Measurements from ENCODE around the gene DYRK1B. TPM values are rescaled to one million over a fixed set of nuclear protein-coding genes. Genes with fewer than 3 reads are reported as not detected.
"Not testable (repeated sequence)": the region's sequence is repeated elsewhere in the genome, so short reads cannot be mapped to it uniquely, and the experiment has no call there.

The DYRK1B gene
- polyA plus RNA-seq, 4 donors: 33.1 to 39.8 (median 36.8) TPM

DNA sequence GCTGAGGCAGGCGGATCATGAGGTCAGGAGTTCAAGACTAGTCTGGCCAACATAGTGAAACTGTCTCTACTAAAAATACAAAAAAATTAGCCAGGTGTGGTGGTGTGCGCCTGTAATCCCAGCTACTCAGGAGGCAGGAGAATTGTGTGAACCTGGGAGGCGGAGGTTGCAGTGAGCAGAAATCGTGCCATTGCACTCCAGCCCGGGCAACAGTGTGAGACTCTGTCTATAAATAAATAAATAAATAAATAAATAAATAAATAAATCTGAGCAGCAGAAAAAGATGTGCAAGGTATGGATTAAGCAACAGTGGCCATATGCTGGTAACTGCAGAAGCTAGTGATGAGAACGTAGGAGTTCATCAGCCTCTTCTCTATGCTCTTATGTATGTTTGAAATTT, 19.9 kb downstream of the DYRK1B start:
- not testable (repeated sequence) for DNase-seq (ENCODE audit: low read depth in 4 of 4, low spot score in 3 of 4)

DNA sequence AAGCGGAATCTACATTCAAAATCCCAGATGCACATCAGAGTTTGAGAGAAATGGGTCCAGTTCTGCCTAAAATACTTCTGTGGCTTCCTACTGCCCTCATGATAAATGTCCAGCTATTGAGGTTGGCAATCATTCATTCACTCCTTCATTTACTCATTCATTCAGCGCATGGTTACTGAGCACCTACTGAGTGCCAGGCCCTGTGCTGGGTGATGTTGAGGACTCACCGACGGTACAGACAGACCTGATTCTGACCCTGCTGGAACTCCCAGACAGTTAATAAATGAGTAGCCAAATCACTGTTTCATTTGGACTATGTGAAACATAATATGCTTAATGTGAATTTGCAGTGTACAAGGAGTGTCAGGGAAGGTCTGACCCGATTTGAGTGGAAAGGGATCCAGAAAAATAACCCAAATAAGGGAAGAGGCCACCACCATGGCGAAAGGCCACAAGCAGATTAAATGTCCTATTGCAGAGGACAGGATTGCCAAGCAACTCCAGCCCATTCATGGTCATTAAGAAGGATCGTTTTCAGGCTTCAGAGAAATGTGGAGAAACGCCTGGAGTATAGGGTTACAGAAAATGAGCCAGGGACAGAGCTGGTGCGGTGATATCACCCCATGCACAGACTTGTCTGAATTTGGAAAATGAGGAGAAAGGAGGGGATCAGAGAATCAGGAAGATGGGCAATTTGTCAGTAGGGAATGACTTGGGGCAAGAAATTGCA, 20.5 kb downstream of the DYRK1B start:
- no peak for DNase-seq (ENCODE audit: low read depth in 4 of 4, low spot score in 3 of 4)

DNA sequence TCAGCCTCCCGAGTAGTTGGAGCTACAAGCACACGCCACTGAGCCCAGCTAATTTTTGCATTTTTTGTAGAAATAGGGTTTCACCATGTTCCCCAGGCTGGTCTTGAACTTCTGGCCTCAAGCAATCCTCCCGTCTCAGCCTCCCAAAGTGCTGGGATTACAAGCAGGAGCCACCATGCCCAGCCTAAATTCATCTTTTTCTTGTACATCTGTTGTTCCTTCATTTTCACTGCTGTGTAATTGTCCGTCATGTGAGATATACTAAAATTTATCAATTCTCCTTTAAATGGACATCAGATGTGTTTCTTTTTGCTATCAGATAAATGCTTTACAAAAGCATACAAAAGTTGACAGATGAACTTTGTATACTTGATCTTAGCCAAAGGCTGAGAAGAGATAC, 22.9 kb downstream of the DYRK1B start:
- DNase-seq (ENCODE audit: low read depth in 4 of 4, low spot score in 3 of 4): no peak

DNA sequence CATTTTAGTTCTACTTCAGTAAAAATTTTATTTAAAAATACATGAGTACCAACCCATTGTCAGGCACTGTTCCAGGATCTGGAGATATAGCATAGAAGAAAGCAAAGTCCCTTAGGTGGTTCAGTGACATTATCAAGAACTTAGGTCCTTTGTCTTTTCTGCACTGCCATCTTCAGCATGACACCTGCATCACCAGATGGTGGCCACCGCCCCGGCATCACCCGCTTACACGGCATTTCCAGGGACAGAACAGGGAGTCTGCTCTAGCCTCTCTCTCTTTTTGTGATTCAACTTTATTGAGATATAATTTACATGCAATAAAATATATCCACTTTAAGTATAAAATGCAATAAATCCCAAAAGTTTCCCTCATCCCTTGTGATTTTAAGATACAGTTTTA, 23.5 kb downstream of the DYRK1B start:
- no peak for DNase-seq (ENCODE audit: low read depth in 4 of 4, low spot score in 3 of 4)

DNA sequence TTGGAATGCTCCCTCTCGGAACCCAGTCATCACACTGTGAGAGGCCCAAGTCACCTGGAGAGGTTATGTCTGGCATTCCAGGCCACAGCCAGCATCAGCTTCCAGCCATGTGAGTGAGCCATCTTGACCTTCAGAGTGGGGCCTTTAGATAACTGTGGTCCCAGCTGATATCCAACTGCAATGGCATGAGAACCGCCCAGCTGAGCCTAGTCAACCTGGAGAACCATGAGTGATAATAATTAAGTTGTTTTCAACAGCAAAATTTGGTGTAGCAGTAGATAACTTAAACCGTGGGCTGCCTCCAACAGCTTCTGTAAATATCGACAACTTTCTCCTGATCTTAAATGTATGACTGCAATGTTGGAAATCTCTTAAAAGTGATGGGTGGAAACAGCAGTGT, 24.6 kb downstream of the DYRK1B start:
- no peak for DNase-seq (ENCODE audit: low read depth in 4 of 4, low spot score in 3 of 4)

DNA sequence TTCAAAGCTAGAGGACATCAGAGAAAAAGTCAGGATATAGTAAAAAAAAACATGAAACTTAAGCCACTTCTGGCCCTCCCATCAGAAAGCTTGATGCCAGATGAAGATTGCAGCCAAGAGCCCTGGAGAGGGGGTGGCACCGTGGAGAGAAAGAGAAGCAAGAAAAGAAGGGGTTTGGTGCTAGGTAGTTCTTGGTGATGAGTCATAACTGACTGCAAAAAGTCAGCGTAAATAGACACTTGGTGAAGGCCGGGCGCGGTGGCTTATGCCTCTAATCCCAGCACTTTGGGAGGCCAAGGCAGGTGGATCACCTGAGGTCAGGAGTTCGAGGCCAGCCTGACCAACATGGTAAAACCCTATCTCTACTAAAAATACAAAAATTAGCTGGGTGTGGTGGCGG, 25.3 kb downstream of the DYRK1B start:
- not testable (repeated sequence) for DNase-seq (ENCODE audit: low read depth in 4 of 4, low spot score in 3 of 4)

DNA sequence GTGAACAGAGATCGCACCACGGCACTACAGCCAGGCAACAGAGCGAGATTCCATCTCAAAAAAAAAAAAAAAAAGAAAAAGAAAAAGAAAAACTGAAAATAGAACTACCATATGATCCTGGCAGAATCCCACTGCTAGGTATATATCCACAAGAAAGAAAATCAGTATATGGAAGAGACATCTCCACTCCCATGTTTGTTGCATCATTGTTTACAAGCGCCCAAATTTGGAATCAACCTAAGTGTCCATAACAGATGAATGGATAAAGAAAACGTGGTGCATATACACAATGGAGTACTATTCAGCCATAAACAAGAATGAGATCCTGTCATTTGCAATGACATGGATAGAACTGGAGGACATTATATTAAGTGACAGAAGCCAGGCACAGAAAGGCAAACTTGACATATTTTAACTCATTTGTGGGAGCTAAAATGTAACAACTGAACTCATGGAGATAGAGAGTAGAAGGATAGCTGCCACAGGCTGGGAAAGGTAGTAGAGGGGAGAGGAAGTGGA, 26.1 kb downstream of the DYRK1B start:
- DNase-seq (ENCODE audit: low read depth in 4 of 4, low spot score in 3 of 4): no peak

DNA sequence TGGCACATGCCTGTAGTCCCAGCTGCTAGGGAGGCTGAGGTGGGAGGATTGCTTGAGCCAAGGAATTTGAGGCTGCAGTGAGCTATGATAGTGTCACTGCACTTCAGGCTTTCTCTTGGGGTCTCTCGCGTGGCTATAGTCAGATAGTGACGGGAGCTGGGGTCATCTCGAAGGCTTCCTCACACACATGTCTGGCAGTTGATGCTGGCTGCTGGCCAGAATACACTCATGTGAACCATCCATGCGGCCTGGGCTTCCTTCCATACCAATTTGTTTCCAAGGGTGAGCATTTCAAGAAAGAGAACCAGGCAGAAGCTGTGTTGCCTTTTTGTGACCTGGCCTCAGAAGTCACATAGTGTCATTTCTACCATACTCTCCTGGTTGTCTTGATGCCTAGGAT, 28.9 kb downstream of the DYRK1B start:
- no peak for DNase-seq (ENCODE audit: low read depth in 4 of 4, low spot score in 3 of 4)

DNA sequence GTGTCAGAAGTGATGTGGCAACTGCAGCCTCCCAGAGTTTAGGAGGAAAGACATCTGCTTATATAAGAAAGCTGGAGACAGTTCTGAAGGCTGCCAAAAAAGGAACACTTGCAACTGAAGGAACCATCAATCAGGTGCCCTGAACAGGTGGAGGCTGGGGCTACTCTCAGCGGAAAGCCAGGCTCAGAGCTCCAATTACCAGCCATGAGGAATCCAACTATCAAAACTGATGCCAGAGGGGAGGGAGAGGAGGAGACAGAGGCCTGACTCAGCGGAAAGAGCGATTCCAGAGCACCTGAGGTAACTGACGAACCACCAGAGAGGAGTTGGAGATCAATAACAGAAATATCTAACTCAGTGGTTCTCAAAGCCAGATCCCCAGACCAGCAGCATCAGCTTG, 31.0 kb downstream of the DYRK1B start:
- DNase-seq (ENCODE audit: low read depth in 4 of 4, low spot score in 3 of 4): no peak

DNA sequence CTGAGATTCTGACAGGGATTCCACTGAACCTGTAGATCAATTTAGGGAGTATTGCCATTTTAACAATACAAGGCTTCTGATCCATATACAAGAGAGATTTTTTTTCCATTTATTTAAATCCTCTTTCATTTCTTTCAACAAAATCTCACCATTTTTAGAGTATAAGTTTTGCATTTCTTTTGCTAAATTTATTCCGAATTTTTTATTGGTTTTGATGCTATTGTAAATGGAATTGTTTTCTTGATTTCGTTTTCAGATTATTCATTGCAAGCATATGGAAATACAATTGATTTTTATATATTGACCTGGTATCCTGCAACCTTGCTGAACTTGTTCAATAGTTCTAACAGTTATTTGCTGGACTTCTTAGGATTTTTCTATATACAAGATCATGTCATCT, 36.9 kb downstream of the DYRK1B start:
- DNase-seq (ENCODE audit: low read depth in 4 of 4, low spot score in 3 of 4): no peak

DNA sequence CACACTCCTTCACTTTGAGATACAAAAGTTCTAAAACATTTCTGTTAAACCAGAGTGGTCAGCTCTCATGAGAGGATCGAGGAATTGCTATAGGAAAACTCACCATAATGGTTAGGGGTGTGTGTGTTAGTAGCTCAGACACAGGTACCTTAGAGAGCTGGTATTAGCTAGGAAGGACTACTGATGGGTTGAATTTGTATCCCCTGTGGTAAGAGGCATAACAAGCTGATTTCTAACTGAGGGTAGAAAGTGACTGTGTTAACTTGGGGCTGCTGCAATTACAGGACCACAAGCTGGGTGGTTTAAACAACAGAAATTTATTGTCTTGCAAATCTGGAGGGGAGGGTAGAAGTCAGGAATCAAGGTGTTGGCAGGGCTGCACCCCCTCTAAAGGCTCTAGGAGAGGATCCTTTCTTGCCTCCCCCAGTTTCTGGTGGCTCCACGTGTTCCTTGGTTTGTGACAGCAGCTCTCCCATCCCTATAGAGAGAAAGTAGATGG, 37.9 kb downstream of the DYRK1B start:
- no peak for DNase-seq (ENCODE audit: low read depth in 4 of 4, low spot score in 3 of 4)

DNA sequence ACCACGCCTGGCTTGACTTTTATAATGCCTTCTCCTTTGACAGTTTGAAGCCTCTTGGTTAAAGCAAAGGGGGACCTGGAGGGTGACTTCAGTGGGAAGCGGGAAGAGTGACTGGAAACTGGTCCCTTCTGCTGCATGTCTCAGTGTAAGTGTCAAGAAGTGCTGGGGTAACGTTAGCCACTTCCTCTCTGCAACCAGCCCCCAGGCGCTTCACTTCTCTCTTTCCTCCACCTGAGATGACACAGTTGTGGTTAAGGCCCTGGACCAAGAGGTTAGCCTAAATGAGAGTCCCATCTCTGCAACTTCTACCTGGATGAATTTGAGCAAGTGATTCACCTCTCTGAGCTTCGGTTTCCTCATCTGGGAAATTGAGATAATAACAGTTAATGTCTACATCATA, 39.0 kb downstream of the DYRK1B start:
- no peak for DNase-seq (ENCODE audit: low read depth in 4 of 4, low spot score in 3 of 4)

DNA sequence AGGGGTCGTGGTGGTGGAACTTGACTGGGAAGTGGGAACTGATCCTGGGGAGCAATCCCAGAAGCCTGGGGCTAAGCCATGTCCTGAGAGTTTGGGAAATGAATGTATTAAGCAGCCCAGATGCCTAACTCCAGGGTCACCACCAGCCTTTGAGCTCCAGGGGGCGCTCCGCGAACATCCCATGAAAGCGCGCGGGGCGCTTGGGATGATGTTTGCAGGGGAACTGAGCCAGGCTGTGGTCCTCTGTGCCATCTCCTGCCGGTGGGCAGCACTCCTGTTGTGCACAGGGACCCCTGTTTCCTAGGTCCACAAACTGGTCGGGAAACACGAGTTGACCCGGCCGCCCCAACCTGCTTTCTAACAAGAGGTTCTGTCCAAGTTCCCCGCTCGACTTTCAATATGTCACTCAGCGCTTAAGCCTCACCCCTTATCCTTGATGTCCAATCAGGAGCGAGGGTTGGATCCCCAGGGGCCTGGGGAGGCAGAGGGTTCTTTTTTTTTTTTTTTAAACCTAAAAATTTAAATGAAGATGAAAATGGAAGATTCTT, 40.9 kb downstream of the DYRK1B start:
- peak; percentile 63 to 77 (median 66) for DNase-seq (ENCODE audit: low read depth in 4 of 4, low spot score in 3 of 4)

DNA sequence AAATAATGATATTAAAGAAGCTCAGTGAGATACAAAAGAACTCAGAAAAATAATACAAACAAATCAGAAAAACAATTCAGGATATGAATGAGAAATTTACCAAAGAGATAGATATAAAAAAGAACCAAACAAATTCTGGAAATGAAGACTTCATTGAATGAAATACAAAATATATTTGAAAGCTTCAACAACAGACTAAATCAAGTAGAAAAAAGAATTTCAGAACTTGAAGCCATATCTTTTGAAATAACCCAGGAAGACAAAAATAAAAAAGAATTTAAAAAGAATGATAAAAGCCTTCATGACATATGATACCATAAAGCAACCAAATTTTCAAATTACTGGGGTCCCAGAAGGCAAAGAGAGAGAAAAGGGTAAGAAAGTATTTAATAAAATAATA, 45.7 kb downstream of the DYRK1B start:
- no peak for DNase-seq (ENCODE audit: low read depth in 4 of 4, low spot score in 3 of 4)

DNA sequence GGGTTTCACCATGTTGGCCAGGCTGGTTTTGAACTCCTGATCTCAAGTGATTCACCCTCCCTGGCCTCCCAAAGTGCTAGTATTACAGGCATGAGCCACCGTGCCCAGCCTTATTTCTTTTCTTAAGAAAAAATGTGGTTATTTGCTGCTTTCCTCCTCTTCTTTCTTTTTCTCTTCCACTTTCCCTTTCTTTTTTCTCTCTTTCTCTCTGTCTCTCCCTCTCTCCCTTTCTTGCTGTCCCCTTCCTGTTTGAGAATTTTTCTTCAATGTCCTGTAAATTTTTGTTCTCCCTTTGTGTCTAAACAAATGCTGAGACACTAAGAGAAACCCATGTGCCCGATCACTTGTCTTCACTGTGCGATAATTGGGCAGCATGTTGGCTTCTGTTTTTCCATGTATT, 53.1 kb downstream of the DYRK1B start:
- no peak for DNase-seq (ENCODE audit: low read depth in 4 of 4, low spot score in 3 of 4)

DNA sequence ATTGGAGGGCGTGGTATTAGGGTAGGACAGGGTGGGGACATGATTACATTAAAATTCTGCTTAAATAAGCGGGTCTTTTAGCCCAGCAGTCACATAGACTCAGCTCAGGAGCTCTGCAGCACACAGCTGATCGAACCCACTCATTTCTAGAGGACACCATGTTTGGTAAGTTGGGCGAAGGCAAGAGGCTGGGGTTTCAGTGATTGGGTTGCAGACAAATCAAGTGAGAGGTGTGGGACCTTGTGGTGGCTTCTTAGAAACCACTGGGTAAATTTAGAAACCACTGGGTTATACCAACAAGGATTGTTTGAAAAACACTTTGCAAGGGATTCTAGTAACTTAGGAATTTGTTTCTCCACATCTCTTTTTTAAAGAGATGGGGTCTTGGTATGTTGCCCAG, 55.2 kb downstream of the DYRK1B start, which contains the start of gene LEUTX:
TSS of gene LEUTX (plus strand) at position 92 of the 400 bp plus-strand sequence. CDS start at position 159, 67 bp downstream.
- no peak for DNase-seq (ENCODE audit: low read depth in 4 of 4, low spot score in 3 of 4)

Other genes starting within 250 kb of the DYRK1B start
- gene LGALS13, start 231.6 kb downstream of the DYRK1B start, polyA plus RNA-seq (ENCODE audit: insufficient read length in 4 of 4): not detected
- not detected for gene LGALS16, start 178.2 kb downstream of the DYRK1B start, polyA plus RNA-seq (ENCODE audit: insufficient read length in 4 of 4)
- gene LGALS14, start 129.7 kb downstream of the DYRK1B start, polyA plus RNA-seq (ENCODE audit: insufficient read length in 4 of 4): not detected
- gene CLC, start 96.1 kb downstream of the DYRK1B start, polyA plus RNA-seq (ENCODE audit: insufficient read length in 4 of 4): 1 to 10 TPM; 1.2 to 4.2 (median 1.7) TPM
- gene LEUTX, start 55.3 kb downstream of the DYRK1B start, polyA plus RNA-seq (ENCODE audit: insufficient read length in 4 of 4): not detected
- gene FBL, start 12.2 kb upstream of the DYRK1B start, polyA plus RNA-seq (ENCODE audit: insufficient read length in 4 of 4): 100 to 1,000 TPM; 308 to 340 (median 323) TPM
- 1 to 10 TPM; 5.6 to 9.5 (median 7.6) TPM for gene FCGBP, start 100.5 kb upstream of the DYRK1B start, polyA plus RNA-seq (ENCODE audit: insufficient read length in 4 of 4)
- 100 to 1,000 TPM in 1 of 4 donors, 10 to 100 TPM in 3; 86.6 to 105 (median 92.7) TPM for gene PSMC4, start 137.0 kb upstream of the DYRK1B start, polyA plus RNA-seq (ENCODE audit: insufficient read length in 4 of 4)
- 1 to 10 TPM; 4.4 to 6.4 (median 5.6) TPM for gene ZNF546, start 162.9 kb upstream of the DYRK1B start, polyA plus RNA-seq (ENCODE audit: insufficient read length in 4 of 4)
- 10 to 100 TPM; 18.8 to 29.1 (median 21.1) TPM for gene ZNF780B, start 222.1 kb upstream of the DYRK1B start, polyA plus RNA-seq (ENCODE audit: insufficient read length in 4 of 4)